Measurements from ENCODE around the gene CTR9. TPM values are rescaled to one million over a fixed set of nuclear protein-coding genes. Genes with fewer than 3 reads are reported as not detected.

The CTR9 gene
- total RNA-seq, 2 donors from 2014 or later: 12.2 to 28.7 TPM

- Histone ChIP-seq H3K4me1 (peaks cover 36% of the 10 kb centered on the region), H3K36me3 (replicated peaks in 1 of 2; ENCODE audit: insufficient read depth in 1 of 2, low read depth in 2 of 2) (peaks cover 31 to 33% of the 10 kb centered on the region in 2 donors), H3K9me3 (no peaks in the 10 kb centered on the region), H3K27ac (peak overlapping the region; percentile 75 to 98 (median 96)), H3K4me3 (peak overlapping the region; percentile 83 to 94), H3K27me3 (no peaks in the 10 kb centered on the region)
- ATAC-seq (peak; percentile 5), DNase-seq (peak; percentile 49 to 63 (median 54))
- WGBS, 2 donors: 0 to 1% methylated on average over 25 to 39 of the region's 39 CpGs
- no peak for TF ChIP-seq CTCF (IDR thresholded peaks at IDR 0.05)
- no peak for TF ChIP-seq POLR2A (IDR thresholded peaks at IDR 0.05)
- intact Hi-C loops (cut with DNase I): no loop called here
Observed at GRCh38 chr11:10807493-10808234, 56.6 kb downstream of the CTR9 start.

- peak in 1 of 4 donors; percentile 48 for DNase-seq
- intact Hi-C loops (cut with DNase I): no loop called here
- WGBS, 2 donors: 0 to 20% methylated on average over 1 to 35 of the region's 36 CpGs
Observed at GRCh38 chr11:10808235-10808552, 57.1 kb downstream of the CTR9 start.

GRCh38 chr11:10808553-10809372, 57.7 kb downstream of the CTR9 start, which contains the start of gene EIF4G2:
Gene EIF4G2 (minus strand): TSS chr11:10808926.
- peaks cover 35% of the 10 kb centered on the region for H3K4me1 ChIP-seq
- WGBS, 2 donors: 0% methylated on average over 36 to 65 of the region's 65 CpGs

More at GRCh38 chr11:10808235-10808552, 57.1 kb downstream of the CTR9 start:
- peak overlapping the region; percentile 75 to 98 (median 96) for H3K27ac ChIP-seq
- peak overlapping the region; percentile 83 to 94 for H3K4me3 ChIP-seq
- peak; percentile 12 for ATAC-seq
- no peaks in the 10 kb centered on the region for H3K9me3 ChIP-seq
- H3K36me3 ChIP-seq (replicated peaks in 1 of 2; ENCODE audit: insufficient read depth in 1 of 2, low read depth in 2 of 2): peaks cover 25 to 28% of the 10 kb centered on the region in 2 donors
- no peaks in the 10 kb centered on the region for H3K27me3 ChIP-seq
- peak in 1 of 7 experiments; percentile 8 for TF ChIP-seq CTCF (IDR thresholded peaks at IDR 0.05)
- TF ChIP-seq POLR2A (IDR thresholded peaks at IDR 0.05): no peak
- peaks cover 35% of the 10 kb centered on the region for H3K4me1 ChIP-seq

More at GRCh38 chr11:10808553-10809372, 57.7 kb downstream of the CTR9 start, which contains the start of gene EIF4G2:
- DNase-seq (peak; percentile 98 to 99 (median 99)), ATAC-seq (peak; percentile 97)
- peaks cover 22 to 24% of the 10 kb centered on the region in 2 donors for H3K36me3 ChIP-seq (replicated peaks in 1 of 2; ENCODE audit: insufficient read depth in 1 of 2, low read depth in 2 of 2)
- intact Hi-C loops (cut with DNase I): no loop called here
- H3K9me3 ChIP-seq: no peaks in the 10 kb centered on the region
- H3K4me3 ChIP-seq: peak within 1 kb of the TSS; percentile 83 to 94
- H3K27me3 ChIP-seq: no peaks in the 10 kb centered on the region
- peak within 1 kb of the TSS; percentile 75 to 98 (median 96) for H3K27ac ChIP-seq
- TF ChIP-seq CTCF (IDR thresholded peaks at IDR 0.05): no peak
- peak; percentile 99 to 100 (median 100) for TF ChIP-seq POLR2A (IDR thresholded peaks at IDR 0.05)

Measured in body of pancreas (tissue), 4 donors.